AG08395 (cell line): ENCODE results near the gene SNAPC4.
"Not testable (repeated sequence)": the region's sequence is repeated elsewhere in the genome, so short reads cannot be mapped to it uniquely, and the experiment has no call there.

Experiments used
- DNase-seq: peaks from one replicate; pipeline ENCODE4 v3.0.0; 2012; ENCODE audit warnings: mixed read lengths, low spot score

SNAPC4 gene

DNA sequence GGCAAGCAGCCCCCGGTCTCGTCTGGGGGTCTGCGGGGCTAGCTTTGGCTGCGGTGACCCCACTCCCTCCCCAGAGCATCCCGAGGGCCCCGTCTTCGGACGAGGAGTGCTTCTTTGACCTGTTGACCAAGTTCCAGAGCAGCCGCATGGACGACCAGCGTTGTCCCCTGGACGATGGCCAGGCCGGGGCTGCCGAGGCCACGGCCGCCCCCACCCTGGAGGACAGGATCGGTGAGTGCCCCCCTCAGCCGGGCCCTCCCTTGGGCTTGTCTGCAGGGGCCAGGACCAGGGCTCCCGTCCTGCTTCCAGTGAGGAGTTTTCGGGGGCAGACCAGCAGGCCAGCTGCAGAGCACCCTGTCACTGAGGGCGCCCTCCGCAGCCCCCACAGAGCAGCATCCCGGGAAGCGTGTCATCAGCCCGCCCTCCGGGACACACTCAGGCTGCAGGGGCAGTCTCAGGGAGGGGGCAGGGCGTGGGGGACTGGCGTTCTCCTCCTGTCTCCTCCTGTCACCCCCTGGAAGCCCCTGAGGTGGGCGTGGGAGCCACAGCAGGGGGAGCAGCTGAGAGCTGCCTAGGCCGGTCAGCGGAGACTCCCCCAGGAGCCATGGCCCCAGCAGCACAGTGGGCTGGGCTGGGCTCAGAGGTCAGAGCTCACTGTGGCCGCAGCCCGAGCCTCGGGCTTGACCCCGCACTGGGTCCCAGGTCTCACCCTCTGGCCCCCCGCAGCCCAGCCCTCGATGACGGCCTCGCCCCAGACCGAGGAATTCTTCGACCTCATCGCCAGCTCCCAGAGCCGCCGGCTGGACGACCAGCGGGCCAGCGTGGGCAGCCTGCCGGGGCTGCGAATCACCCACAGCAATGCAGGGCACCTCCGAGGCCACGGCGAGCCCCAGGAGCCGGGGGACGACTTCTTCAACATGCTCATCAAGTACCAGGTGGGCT, 44.1 kb downstream of the SNAPC4 start:
- DNase-seq, result no peak

GRCh38 chr9:136354592-136355085, 45.3 kb downstream of the SNAPC4 start:
- peak; percentile 49 for DNase-seq

GRCh38 chr9:136353757-136354488, 46.0 kb downstream of the SNAPC4 start:
- DNase-seq, result no peak

DNA sequence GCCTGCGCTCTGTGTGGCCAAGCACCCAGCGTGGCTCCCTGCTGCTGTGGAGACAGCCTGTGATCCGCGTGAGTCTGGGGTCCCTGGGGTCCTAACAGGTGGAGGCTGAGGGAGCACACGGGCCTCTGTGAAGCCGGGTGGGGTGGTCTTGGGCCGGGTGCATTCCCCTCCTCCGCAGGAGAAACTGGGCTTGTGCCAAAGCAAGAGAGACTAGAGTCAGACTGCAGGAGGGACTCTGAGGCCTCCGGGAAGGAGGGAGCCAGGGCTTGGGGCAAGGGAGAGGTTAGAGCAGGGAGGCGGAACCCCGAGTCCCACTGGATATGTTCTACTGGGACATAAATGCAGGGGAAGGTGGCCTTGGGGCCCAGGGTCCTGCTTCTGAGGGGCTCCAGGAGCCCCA, 46.9 kb downstream of the SNAPC4 start:
- no peak for DNase-seq

GRCh38 chr9:136352682-136353081, 47.3 kb downstream of the SNAPC4 start:
- no peak for DNase-seq

- not testable (repeated sequence) for DNase-seq
Measured at GRCh38 chr9:136351868-136352267, 48.1 kb downstream of the SNAPC4 start.

GRCh38 chr9:136351252-136351800, 48.6 kb downstream of the SNAPC4 start:
- no peak for DNase-seq
